NCI-H2081 treated with DMSO at 0.1 percent for 48 hours (cell line): Measurements from ENCODE around the gene MAD1L1.

Source experiments
- DNase-seq: peaks from one replicate; lab custom pipeline; 2025; lab: John Stamatoyannopoulos, UW

The MAD1L1 gene

GRCh38 chr7:1969459-1970284, 263.1 kb downstream of the MAD1L1 start:
- DNase-seq, result no peak

DNA sequence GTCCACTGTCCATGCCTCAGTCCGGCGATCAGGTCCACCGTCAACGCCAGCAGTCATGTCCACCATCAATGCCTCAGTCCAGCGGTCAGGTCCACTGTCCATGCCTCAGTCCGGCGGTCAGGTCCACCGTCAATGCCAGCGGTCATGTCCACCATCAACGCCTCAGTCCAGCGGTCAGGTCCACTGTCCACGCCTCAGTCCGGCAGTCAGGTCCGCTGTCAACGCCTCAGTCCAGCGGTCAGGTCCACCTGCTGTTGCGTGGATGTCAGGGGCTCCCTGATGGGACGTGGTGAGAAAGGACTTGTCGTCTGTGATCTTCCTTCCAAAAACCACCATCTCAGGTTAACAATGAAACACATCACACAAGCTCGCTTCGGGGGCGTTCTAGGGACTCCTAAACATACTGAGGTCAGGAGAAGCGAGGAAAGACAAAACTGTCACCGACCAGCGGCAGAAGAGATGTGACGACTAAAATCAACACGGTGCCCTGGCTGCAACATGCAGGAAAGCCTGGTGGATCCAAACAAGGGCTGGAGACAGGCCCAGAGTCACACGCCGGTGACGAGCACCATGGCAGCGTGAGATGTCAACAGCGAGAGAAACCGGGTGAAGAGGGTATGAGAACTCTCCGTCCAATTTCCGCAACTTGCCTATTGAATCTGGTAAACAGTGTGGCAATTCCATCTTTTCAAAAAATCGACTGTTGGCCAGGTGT, 264.2 kb downstream of the MAD1L1 start:
- DNase-seq, result no peak

DNA sequence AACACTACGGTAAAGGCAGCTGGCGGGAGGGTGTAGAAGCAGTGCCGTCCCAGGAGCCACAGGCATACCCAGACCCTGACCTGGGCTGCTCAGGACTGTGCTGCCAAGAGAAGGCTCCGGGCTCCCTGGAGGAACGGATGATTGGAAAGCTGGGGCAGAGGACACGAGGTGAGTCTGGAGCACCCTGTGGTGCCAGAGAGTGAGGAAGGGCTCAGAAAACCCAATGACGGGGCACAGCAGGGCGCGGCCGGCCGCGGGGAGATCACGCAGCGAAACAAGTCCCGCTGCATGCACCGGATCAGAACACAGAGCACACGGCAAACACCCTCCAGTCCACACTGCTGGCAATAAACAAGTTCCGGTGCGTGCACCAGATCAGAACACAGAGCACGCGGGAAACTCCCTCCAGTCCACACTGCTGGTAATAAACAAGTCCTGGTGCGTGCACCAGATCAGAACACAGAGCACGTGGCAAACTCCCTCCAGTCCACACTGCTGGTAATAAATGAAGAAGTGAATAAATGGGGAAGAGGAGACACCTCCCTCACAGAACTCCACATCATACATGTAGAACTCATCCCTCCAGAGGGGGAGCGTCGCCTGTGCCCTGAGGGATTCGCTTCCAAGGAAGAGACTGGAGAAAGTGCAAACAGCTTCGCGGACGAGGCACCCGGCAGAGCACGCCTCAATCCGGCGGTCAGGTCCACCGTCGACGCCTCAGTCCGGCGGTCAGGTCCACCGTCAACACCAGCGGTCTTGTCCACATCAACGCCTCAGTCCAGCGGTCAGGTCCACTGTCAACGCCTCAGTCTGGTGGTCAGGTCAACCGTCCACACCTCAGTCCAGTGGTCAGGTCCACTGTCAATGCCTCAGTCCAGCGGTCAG, 265.0 kb downstream of the MAD1L1 start:
- no peak for DNase-seq

DNA sequence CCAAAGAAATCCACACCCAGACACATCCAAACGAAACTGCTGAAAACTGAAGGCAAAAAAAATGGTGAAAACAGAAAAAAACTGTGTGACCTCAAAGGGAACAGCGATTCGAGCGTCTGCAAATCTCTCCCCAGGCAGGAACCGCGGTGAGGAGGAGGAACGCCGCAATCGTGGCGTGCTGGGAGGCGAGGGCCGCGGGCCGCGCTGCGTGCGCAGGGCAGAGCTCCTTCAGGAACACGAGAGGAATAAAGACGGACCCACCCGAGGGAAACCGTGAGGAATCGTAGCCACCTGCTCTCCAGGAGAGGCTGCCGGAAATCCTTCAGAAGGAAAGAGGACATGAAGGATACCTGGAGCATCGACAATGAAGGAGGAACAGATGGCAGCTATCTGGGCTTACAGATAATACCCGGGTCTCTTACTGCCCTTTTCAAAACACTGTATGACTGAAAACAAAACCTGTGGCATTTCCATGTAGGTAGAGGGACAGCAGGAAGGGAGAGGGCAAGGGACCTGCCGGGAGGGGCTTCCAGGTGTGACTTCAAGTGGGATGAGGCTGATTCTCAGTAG, 266.0 kb downstream of the MAD1L1 start:
- no peak for DNase-seq

- no peak for DNase-seq
Measured at GRCh38 chr7:1965579-1966294, 267.0 kb downstream of the MAD1L1 start.

GRCh38 chr7:1964913-1965578, 267.7 kb downstream of the MAD1L1 start:
- DNase-seq, result no peak

DNA sequence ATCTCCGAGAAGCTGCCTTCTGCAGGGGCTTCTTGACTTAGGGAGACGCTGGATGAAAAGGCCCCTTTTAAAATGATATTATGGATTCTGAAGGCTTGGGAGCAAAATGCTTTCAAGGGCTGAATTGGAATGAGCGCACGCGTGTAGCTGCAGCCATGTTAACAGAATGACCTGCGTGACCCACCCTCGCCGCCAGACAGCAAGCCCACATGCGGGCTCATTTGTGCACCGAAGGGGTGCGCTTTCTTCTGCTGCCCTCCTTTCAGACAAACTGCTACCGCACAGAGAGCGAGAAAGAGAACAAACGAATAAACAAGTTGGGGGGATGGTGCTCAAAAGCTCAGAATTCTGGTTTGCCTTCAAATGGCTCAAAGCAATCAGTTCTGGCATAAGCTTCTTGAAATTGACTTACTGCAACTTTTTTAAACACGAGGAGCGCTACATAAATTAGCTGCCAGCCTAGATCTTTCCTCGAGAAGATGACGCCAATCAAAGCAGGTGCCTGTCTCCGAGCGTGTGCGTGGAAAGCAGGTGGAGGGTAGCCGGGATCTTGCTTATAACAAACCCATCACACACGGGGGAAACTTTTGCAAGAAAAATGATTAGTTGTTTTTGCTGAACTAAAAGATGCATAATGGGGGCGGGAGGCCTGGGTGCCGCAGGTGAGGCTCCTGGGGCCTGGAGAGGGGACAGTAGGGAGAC, 268.4 kb downstream of the MAD1L1 start:
- DNase-seq, result no peak

DNA sequence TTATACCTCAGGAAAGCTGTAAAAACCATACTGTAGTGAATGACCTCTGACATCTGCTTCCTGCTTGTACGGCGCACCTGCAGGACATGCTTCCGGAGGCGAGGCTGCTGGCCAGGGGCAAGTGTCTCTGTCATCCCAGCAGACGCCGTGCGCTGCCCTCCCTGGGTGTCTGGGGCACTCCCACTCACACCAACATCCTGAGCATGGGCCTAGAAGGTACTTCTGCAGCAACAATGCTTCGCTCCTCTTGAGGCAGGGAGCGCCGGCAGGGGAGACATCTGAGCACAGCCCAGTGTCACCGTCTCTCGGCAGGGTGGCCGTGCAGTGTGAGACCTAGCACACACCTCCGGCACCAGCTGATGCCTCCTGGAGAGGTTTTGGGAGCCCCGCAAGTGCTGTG, 269.2 kb downstream of the MAD1L1 start:
- no peak for DNase-seq

DNA sequence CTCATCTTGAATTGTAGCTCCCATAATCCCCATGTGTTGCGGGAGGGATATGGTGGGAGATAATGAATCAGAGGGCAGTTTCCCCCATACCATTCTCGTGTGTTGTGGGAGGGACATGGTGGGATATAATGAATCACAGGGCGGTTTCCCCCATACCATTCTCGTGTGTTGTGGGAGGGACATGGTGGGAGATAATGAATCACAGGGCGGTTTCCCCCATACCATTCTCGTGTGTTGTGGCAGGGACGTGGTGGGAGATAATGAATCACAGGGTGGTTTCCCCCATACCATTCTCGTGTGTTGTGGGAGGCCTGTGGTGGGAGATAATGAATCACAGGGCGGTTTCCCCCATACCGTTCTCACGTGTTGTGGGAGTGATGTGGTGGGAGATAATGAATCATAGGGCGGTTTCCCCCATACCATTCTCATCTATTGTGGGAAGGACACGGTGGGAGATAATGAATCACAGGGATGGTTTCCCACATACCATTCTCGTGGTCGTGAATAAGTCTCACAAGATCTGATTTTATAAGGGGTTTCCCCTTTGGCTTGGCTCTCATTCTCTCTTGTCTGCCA, 271.0 kb downstream of the MAD1L1 start:
- no peak for DNase-seq

- DNase-seq, result no peak
Measured at GRCh38 chr7:1959305-1959704, 273.4 kb downstream of the MAD1L1 start.

DNA sequence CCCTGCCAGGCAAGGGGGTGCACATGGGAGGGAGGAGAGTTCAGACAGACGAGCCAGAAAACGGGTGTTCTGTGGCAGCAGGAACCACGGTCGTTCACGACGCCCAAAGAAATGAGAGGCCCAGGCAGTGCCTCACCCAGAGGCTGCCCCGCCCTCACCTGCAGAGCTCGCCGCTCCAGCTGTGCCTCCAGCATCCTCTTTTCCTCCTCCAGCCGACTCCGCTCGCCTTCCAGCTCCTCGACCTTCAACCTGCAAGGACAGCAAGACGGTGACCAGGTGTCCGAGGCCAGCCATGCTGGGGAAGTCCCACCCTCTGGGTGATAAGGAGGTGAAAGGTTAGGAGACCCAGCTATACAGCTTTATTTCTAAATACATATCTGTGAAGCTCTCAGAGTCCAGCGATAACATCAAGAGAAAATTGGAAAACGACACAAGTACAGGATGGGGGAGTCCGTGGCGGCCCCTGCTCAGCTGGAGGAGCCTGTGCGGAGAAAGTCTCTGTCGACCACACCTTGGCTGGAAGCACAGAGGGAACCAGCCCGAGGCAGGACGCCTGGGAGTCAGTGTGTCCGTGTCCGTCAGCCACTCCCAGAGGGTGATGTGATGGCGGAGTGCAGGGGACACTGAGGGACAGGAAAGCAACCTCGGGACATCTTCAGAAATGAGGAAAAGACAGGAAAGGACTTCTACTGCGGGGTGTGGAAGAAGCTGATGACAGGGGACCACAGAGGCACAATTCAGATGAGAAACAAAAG, 275.1 kb downstream of the MAD1L1 start:
- no peak for DNase-seq

- no peak for DNase-seq
Measured at GRCh38 chr7:1956611-1957470, 275.9 kb downstream of the MAD1L1 start.

- no peak for DNase-seq
Measured at GRCh38 chr7:1956141-1956540, 276.6 kb downstream of the MAD1L1 start.

- DNase-seq, result no peak
Measured at GRCh38 chr7:1954366-1955004, 278.3 kb downstream of the MAD1L1 start.

- no peak for DNase-seq
Measured at GRCh38 chr7:1953199-1954190, 279.2 kb downstream of the MAD1L1 start.

GRCh38 chr7:1952781-1953180, 280.0 kb downstream of the MAD1L1 start:
- no peak for DNase-seq
